Measurements from ENCODE around the gene ADAT3.

Gene ADAT3

GRCh38 chr19:1917146-1917545, 11.9 kb downstream of the ADAT3 start:
- DNase-seq, result no peak

DNA sequence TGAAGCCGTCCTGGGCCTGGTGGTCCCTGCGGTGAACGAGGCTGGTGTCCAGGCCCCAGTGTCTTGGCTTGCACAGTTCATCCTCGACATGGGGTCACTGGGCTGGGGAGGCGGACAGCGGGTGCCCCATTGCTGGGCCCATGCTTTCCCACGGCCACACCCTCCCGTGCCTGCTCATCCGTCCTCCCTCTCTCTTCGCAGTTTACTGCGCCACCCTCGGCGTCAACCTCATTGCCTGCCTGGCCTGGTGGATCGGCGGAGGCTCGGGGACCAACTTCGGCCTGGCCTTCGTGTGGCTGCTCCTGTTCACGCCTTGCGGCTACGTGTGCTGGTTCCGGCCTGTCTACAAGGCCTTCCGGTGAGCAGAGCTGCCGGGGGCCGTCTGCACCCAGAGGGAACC, 12.7 kb downstream of the ADAT3 start:
- DNase-seq, result no peak

DNA sequence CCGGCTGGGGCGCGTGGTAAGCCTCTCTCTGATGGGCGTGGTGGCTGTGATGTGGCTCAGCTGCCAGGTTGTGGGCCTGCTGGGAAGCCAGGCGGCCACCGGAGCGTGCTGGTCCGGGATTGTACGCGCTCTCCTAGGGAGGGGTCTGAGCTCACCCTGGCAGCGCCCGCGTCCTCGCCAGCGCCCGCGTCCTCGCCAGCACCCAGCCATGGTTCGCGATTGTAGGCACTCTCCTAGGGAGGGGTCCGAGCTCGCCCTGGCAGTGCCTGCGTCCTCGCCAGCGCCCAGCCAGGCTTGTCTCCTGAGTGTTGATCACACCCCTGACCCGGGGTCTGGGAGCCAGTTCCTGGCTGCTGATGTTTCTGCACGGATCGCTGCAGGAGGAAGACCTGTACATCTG, 13.8 kb downstream of the ADAT3 start:
- no peak for DNase-seq

DNA sequence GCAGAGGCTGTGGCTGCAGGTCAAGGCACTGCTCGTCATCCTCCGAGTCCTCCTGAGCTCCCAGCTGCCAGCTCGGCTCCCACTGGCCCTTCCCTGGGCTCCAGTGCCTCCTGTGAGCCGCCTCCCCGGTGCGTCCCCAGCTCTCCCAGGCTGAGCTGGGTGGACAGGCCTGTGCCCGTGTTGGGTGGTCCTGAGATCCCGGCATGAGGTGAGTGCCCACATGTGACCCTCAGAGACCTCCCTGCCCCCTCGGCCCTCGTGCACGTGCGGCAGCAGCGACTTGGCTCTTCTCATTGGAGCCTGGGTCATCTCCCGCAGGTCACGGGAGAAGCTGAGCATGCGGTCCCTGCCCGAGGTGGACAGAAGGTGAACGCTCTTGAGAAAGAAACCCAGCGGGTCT, 15.4 kb downstream of the ADAT3 start:
- no peak for DNase-seq

DNA sequence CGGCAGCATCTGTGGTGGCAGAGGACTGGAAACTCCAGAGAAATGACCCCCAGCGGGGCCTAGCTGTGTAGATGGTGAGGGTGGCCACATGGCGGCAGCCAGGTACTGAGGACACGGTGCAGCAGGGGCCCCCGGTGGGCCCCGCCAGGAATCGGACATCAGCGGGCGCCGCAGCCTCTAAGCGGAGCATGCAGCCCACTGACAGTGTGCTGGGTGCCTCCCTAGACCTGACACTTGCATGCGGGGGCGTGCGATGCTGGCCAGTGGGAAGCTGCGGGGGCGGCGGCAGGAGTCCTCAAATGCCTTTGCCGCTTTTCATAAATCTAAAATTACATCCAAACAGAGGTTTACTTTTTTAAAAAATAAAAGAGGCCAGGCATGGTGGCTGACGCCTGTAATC, 16.1 kb downstream of the ADAT3 start:
- no peak for DNase-seq

DNA sequence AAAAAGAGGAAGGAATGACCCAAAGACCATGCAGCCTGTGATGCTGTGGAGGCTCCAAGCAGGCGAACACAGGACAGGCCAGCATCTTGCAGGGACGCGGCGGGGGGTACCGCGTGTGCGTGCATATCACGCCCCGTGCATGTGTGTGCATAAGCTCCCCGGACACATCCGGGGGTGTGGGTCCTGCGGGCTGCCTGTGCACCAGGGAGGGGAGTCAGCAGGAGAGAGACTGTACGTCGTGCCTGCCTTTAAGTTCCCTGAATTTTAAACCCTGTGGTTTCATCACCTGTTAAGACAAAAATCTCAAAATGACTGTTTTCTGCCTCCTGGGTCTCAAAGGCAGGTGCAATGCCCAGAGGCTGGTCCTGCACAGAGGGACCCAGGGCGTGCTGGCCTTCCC, 16.6 kb downstream of the ADAT3 start:
- no peak for DNase-seq

GRCh38 chr19:1922803-1923202, 17.6 kb downstream of the ADAT3 start:
- no peak for DNase-seq

GRCh38 chr19:1923319-1923718, 18.1 kb downstream of the ADAT3 start:
- no peak for DNase-seq

DNA sequence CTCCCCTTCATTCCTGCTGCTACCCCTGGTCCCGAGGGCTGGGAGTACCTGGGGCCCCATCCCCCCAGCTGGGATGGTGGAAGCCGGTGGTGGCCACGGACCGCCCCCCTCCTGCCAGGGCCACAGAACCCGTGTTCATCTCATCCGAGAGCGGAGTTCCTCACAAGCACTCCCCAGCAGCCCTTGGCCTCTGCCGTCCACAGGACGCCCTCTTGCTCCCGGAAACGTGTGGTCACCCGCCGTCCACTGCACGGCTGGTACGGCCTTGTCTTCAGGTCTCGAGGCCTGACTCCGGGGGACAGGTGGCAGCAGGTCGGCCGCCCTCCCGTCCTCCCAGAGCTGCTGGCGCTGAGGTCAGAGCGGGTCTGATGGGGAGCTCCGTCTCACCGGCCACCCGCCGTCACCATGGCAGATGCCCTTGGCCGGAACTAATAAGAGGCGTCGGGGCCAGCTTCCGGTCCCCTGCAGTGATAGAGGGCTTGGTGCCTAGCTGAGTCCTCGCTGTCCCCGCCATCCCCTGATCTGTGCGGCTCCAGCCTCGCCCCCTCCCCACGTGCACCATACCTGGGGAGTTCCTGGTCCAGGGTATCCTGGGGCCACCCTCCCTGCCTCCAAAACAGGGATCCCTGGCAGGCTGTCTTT, 19.2 kb downstream of the ADAT3 start:
- no peak for DNase-seq

GRCh38 chr19:1925544-1925943, 20.3 kb downstream of the ADAT3 start:
- no peak for DNase-seq

GRCh38 chr19:1929021-1929742, 24.0 kb downstream of the ADAT3 start:
- peak; percentile 71 for DNase-seq

DNA sequence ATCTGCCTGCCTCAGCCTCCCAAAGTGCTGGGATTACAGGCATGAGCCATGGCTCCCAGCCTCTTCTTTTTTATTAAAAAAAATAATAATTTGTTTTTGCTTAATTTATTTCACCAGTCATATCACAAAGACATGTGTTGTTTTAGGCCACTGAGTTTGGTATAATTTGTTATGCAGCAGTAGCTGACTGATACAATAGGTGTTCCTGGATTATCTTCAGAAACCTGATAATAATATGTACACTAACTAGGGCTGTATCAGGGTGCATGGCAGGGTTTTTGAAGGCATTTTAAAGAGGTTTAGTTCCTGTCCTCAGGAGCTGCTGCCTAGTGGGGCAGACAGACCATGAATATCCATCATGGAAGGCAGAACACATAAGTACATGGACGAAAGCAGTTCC, 26.2 kb downstream of the ADAT3 start:
- no peak for DNase-seq

DNA sequence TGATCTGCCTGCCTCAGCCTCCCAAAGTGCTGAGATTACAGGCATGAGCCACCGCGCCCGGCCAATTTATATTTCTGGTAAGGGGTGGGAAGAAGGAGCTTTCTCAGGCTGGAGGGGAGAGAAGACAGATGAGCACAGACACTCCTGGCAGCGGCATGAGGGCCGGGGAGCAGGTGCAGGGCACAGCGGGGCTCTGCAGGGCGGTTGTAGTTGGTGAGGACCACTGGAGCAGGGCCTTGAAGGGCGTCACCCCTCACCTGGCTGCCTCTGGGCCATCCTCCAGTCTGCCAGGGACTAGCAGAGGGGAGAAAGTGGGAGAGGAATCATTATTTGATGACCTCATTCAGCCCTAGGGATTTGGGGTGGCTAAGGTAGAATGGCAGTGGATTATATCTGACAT, 27.2 kb downstream of the ADAT3 start:
- no peak for DNase-seq

- no peak for DNase-seq
Observed at GRCh38 chr19:1933244-1933643, 28.0 kb downstream of the ADAT3 start.

GRCh38 chr19:1933942-1934341, 28.7 kb downstream of the ADAT3 start:
- no peak for DNase-seq

DNA sequence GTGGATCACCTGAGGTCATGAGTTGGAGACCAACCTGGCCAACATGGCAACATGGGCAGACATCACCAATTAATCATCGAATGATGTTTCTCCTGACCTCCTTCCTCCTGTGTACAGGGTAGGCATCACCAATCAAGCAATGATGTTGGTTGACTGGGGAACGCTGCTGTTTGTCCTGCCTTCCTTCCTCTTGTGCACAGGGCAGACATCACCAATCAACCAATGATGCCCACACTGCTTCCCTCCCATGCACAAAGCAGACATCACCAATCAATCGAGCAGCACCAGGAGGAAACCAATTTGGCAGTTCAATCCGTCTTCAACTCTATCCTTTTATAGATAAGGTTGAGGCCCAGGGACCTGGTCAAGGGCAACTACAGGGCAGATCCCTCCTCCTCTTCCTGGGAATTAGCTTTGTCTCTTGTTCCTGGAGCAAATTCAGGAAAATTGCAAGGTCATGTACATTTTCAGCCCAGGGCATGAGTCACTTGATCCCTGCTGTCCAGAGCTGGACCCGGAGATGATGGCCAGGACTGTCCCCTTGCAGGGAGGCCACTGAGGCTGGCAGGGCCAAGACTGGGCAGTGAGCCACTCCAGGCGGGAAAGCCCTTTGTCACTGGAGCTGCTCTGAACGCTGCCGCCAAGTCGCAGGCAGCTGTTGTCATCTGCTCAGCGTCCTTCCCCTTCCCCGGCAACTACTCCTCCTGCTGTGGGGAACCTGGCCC, 30.4 kb downstream of the ADAT3 start:
- DNase-seq, result no peak

DNA sequence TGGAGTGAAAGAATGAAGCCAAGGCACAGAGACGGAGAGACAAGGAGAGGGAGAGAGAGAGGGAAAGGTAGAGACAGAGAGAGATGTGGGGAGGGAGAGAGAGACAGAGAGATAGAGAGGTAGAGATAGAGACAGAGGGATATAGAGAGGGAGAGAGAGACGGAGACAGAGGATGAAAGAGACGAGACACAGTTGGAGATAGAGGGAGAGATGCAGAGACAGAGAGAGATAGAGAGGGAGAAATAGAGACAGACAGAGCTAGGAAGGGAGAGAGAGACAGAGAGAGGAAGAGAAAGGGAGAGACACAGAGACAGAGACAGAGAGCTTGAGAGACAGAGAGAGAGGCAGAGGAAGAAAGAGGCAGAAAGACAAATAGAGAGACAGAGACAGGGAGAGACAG, 31.2 kb downstream of the ADAT3 start:
- no peak for DNase-seq

DNA sequence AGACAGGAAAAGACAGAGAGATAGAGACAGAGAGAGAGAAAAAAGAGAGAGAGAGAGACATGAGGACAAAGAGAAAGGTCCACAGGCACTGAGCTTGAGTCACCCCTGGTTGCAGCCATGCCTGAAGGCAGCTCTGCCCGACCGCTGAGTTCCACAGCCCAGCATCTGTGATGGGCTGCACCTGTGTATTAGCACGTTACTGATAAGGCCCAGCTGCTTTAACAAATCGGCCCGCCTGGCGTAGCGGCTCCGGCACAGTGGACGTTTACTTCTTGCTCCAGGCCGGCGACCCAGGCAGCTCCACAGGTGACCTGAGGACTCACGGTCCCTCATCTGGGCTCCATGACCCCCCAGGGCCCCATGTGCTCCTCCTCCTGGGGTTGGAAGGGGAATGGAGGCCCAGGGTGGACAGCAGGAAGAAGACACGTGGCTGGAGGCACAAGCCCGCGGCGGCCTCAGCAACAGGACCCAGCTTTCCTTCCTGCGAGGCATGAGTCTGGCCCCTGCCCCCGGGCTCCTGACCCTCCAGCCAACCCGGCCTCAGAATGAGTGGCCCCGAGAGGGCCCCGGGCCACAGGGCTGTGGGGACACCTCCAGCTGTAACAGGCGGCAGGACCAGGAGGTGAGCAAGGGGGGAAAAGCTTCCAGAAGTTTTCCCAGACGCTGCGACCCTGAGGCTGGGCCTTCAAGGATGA, 31.9 kb downstream of the ADAT3 start:
- DNase-seq, result no peak

GRCh38 chr19:1938071-1938470, 32.9 kb downstream of the ADAT3 start:
- no peak for DNase-seq

- no peak for DNase-seq
Observed at GRCh38 chr19:1941146-1942077, 36.2 kb downstream of the ADAT3 start, which contains the start of gene CSNK1G2. Gene CSNK1G2, plus strand, starts transcription at chr19:1941172. Its CDS starts 28,601 bp downstream, at chr19:1969773.

DNA sequence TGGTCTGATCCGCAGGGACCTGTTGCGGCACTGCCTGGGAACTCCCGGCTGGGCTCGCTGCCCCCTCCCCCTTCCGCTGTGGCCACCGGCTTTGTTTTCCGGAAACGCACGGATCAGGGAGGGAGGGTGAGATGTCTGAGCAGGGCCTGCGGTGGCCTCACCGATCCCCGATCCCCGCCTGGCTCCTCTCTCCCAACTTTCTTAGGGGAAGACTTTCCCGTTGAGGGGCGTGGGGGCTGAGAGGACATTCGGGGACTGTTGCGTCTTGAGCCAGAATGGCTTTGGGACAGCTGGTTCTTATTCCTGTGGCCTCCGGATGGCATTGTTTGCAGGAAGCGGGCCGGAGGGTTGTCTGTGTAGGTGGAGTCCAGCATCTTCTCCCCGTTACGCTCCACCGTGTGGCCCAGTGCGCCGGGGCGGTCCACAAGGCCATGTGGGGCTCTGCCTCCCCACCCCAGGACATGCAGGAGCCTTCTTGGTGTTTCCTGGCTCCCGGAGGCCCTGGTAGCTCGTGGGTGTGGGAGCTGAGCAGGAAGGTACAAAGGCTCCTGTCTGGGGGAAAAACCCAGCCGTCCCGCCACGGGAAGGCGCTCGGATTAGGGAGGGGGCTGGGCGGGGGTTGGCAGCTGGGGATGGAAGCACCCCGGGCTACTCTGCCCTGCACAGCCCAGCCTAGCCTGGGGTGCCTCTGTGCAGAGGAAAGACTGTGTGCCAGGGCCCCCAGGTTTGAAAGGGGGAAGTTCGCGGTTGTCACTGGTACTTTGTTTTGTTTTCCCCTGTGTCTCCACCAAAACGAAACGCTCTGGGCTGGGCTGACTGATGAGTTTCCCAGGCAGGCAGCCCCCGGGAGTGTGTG, 37.1 kb downstream of the ADAT3 start:
- peak; percentile 79 for DNase-seq

Data from 8988T (cell line).